Right atrium auricular region (tissue), 2 donors: ENCODE measurements around the gene TRERF1. TPM values are rescaled to one million over a fixed set of nuclear protein-coding genes. Genes with fewer than 3 reads are reported as not detected.

ENCODE experiments used
- DNase-seq: peaks from one replicate; pipeline ENCODE4 v3.0.0-alpha.2; 2019; ENCODE audit warnings: low spot score
- H3K27ac ChIP-seq, 2 donors: fragments of 200-600 bp; sonication (generic); 1 replicate in 1 of 2; 2 replicates in 1 of 2; pipeline ENCODE4 v1.5.1; 2016 to 2019
- H3K27me3 ChIP-seq, 2 donors: fragments of 200-600 bp; sonication (generic); one replicate each; pipeline versions ENCODE4 v1.5.1 to v1.6.0; 2017 to 2019
- H3K36me3 ChIP-seq: fragments of 200-600 bp; sonication (generic); one replicate; pipeline ENCODE4 v1.5.1; 2016
- H3K4me1 ChIP-seq, 2 donors: fragments of 200-600 bp; sonication (generic); one replicate each; pipeline versions ENCODE4 v1.5.1 to v1.6.0; 2017 to 2019
- H3K4me3 ChIP-seq, 2 donors: fragments of 200-600 bp; sonication (generic); 1 replicate in 1 of 2; 2 replicates in 1 of 2; pipeline ENCODE4 v1.5.1; 2017 to 2019; ENCODE audit warnings: mild to moderate bottlenecking in 1 of 2, moderate library complexity in 1 of 2
- H3K9me3 ChIP-seq, 2 donors: fragments of 200-600 bp; sonication (generic); one replicate each; pipeline ENCODE4 v1.5.1; 2019
- total RNA-seq, 2 donors: library from RNA; depleted of rRNA; stranded (reverse); fragments of >200 nt; gene quantifications; one replicate each; pipeline ENCODE4 v1.1.0, GENCODE V29; 2016
- TF ChIP-seq, protein P1 (sequence below), 2 donors: fragments of 200-600 bp; sonication (generic); IDR thresholded peaks; one replicate each; pipeline ENCODE4 v1.5.1; 2019; ENCODE audit warnings: antibody characterized with exemption in 2 of 2

TRERF1 gene
- total RNA-seq, 2 donors from 2014 or later = 1.9 to 2.5 TPM

DNA sequence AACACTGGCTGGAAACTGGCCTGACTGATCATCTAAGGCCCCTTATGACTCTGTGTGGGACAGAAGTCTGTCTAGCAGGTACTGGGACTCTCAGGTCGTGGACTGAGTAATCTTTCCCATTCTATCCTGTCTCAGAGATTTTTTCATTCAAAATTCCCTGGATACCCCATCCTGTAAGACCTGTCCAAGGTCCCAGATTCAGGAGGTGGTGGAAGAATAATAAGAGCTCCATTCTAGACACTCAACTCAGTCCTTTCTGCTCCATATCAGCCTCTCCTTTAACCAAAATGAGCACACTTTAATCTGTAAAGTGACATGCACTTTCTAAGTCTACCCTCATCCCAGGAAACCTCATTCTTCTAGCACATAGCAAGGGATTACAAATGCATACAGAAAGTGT, 151.5 kb downstream of the TRERF1 start:
- H3K27me3 ChIP-seq = no peaks in the 10 kb centered on the region
- no peak overlapping the region for H3K4me3 ChIP-seq
- TF ChIP-seq, protein P1, sequence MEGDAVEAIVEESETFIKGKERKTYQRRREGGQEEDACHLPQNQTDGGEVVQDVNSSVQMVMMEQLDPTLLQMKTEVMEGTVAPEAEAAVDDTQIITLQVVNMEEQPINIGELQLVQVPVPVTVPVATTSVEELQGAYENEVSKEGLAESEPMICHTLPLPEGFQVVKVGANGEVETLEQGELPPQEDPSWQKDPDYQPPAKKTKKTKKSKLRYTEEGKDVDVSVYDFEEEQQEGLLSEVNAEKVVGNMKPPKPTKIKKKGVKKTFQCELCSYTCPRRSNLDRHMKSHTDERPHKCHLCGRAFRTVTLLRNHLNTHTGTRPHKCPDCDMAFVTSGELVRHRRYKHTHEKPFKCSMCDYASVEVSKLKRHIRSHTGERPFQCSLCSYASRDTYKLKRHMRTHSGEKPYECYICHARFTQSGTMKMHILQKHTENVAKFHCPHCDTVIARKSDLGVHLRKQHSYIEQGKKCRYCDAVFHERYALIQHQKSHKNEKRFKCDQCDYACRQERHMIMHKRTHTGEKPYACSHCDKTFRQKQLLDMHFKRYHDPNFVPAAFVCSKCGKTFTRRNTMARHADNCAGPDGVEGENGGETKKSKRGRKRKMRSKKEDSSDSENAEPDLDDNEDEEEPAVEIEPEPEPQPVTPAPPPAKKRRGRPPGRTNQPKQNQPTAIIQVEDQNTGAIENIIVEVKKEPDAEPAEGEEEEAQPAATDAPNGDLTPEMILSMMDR (IDR thresholded peaks at IDR 0.05) = no peak
- no peaks in the 10 kb centered on the region for H3K9me3 ChIP-seq
- H3K27ac ChIP-seq = no peak overlapping the region
- H3K36me3 ChIP-seq = no peaks in the 10 kb centered on the region
- no peak for DNase-seq
- H3K4me1 ChIP-seq = peaks cover 0 to 5% of the 10 kb centered on the region in 2 donors

DNA sequence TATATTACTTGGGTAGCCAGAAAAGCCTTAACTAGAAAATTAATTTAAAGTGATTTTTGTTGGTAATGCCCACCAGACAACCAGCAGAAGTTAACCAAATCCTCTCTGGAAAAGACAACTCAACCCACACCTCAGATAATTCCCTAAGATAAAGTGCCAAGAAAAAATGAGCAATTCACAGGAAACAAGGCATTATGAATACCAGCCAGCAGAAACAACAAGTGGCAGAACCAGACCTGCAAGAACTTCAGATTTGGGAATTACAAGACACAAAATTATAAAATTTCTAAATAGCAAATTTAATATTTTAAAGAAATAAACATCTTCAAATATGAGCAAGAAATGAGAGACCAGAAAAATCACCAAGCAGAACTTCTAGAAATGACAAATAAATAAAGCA, 154.1 kb downstream of the TRERF1 start:
- no peaks in the 10 kb centered on the region for H3K27me3 ChIP-seq
- H3K4me1 ChIP-seq = no peaks in the 10 kb centered on the region
- no peak overlapping the region for H3K4me3 ChIP-seq
- TF ChIP-seq, protein P1 (IDR thresholded peaks at IDR 0.05) = no peak
- no peak overlapping the region for H3K27ac ChIP-seq
- no peaks in the 10 kb centered on the region for H3K9me3 ChIP-seq
- H3K36me3 ChIP-seq = no peaks in the 10 kb centered on the region
- no peak for DNase-seq

DNA sequence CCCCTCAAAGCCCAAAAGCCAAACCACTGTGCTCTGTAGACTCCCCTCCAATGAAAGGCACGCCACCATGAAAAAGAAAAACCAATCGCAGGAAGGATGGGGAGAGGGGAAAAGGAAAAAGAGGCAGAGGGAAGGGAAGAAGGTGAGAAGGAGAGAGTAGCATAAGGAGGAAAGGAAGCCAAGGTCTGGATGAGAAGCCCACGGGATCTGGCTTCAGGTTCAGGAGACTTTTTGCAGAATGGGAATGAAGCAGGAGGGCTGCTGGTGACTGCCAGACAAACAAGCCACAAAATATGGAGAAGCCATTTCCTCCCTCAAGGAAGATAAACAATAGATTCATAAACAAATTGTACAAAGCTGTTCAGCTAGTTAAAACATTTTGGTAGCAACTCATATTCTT, 155.1 kb downstream of the TRERF1 start:
- Histone ChIP-seq H3K9me3 (no peaks in the 10 kb centered on the region), H3K4me3 (no peak overlapping the region), H3K4me1 (no peaks in the 10 kb centered on the region), H3K27me3 (no peaks in the 10 kb centered on the region), H3K36me3 (no peaks in the 10 kb centered on the region), H3K27ac (no peak overlapping the region)
- no peak for DNase-seq
- TF ChIP-seq, protein P1 (IDR thresholded peaks at IDR 0.05) = no peak

DNA sequence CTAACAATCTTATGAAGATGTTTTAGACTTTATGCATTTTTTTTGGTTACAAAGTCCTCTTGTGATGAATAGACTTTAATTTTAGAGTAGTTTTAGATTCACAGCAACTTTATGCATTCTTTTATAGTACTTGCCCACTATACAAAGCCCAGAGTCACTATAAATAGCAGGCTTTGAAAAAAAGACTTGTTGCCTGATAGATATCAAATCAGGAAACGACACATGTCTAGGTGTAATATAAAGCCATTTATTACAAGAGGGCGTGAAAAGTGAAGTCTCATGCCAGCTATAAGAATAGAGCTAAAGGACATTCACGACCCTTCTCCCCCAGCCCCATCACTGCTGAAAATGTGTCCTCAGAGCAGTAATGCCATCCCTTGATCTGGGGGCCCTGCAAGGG, 156.0 kb downstream of the TRERF1 start:
- TF ChIP-seq, protein P1 (IDR thresholded peaks at IDR 0.05) = no peak
- H3K36me3 ChIP-seq = no peaks in the 10 kb centered on the region
- no peak for DNase-seq
- no peak overlapping the region for H3K4me3 ChIP-seq
- H3K27me3 ChIP-seq = no peaks in the 10 kb centered on the region
- no peak overlapping the region for H3K27ac ChIP-seq
- H3K4me1 ChIP-seq = no peaks in the 10 kb centered on the region
- H3K9me3 ChIP-seq = no peaks in the 10 kb centered on the region

DNA sequence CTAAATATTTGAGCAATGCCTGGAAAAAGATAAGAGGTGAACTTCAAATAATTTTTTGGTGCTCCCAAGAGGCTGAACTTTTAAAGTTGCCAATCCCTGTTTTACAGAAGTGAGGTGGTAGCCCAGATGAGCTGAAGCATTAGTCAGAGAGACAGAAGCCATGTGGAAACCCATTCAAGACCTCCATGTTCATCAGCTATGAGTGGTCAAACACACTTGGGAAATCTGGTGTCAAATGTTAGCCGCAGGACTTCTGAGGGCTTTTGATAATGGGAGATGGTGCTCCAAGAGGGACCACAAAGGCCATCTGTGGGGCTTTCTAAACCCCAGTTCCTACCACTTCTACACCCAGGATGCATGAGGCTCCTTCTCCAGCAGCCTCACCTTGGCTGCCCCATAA, 156.5 kb downstream of the TRERF1 start:
- Histone ChIP-seq H3K4me1 (no peaks in the 10 kb centered on the region), H3K4me3 (no peak overlapping the region), H3K27me3 (no peaks in the 10 kb centered on the region), H3K9me3 (no peaks in the 10 kb centered on the region), H3K36me3 (no peaks in the 10 kb centered on the region), H3K27ac (no peak overlapping the region)
- no peak for DNase-seq
- TF ChIP-seq, protein P1 (IDR thresholded peaks at IDR 0.05) = no peak

DNA sequence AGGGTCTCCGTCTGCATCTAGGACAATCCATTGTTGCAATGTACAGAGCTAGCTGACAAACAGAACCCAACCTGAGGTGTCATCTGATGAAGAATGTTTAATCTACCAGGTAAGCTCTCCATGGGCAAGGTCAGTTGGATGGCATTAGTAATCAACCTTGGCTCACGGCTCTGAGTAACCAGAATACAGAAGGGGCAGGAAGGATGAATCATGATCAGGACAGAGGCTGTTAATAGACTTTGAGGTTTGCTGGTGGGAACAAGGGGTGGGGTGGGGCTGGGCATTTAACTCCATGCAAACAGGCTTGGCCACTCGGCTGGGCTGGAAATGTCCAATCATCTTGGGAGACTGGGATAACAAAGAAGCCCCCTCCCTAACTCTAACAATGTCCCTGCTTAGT, 157.0 kb downstream of the TRERF1 start:
- no peaks in the 10 kb centered on the region for H3K9me3 ChIP-seq
- H3K36me3 ChIP-seq = no peaks in the 10 kb centered on the region
- no peak overlapping the region for H3K27ac ChIP-seq
- no peaks in the 10 kb centered on the region for H3K27me3 ChIP-seq
- TF ChIP-seq, protein P1 (IDR thresholded peaks at IDR 0.05) = no peak
- H3K4me1 ChIP-seq = no peaks in the 10 kb centered on the region
- no peak overlapping the region for H3K4me3 ChIP-seq
- no peak for DNase-seq
